Type B pancreatic cell (in vitro differentiated cells): ENCODE results near the gene SMR3B. TPM values are rescaled to one million over a fixed set of nuclear protein-coding genes. Genes with fewer than 3 reads are reported as not detected.

Experiments used
- DNase-seq: peaks from one replicate; pipeline ENCODE4 v3.0.0; 2021; ENCODE audit warnings: mixed read lengths; ENCODE audit not compliant: unreplicated experiment; ENCODE audit errors: extremely low spot score
- H3K27ac Mint-ChIP-seq: 2 replicates; pipeline ENCODE4 v1.8.0; 2021; ENCODE audit warnings: mild to moderate bottlenecking, mixed read lengths
- H3K27me3 Mint-ChIP-seq: 2 replicates; pipeline ENCODE4 v1.8.0; 2021; ENCODE audit warnings: mixed read lengths
- H3K36me3 Mint-ChIP-seq: 2 replicates; pipeline ENCODE4 v1.8.0; 2021; ENCODE audit warnings: mixed read lengths
- H3K4me1 Mint-ChIP-seq: one replicate; pipeline ENCODE4 v1.8.0; 2021; ENCODE audit warnings: mixed read lengths; ENCODE audit not compliant: unreplicated experiment
- H3K4me3 Mint-ChIP-seq: 2 replicates; pipeline ENCODE4 v1.8.0; 2021; ENCODE audit warnings: mild to moderate bottlenecking, mixed read lengths
- H3K9me3 Mint-ChIP-seq: 2 replicates; pipeline ENCODE4 v1.8.0; 2021; ENCODE audit warnings: mixed read lengths
- total RNA-seq: library from RNA; stranded (reverse); gene quantifications from 2 replicates; pipeline ENCODE4 v1.2.1, GENCODE V29; 2021; ENCODE audit warnings: low replicate concordance
- TF ChIP-seq, protein P1 (sequence below): fragments of 200-600 bp; sonication (generic); conservative IDR thresholded peaks from 2 replicates; pipeline ENCODE4 v1.5.0; 2021; ENCODE audit warnings: antibody characterized with exemption, mild to moderate bottlenecking

Gene SMR3B
- total RNA-seq, 1 donor from 2014 or later: not detected

DNA sequence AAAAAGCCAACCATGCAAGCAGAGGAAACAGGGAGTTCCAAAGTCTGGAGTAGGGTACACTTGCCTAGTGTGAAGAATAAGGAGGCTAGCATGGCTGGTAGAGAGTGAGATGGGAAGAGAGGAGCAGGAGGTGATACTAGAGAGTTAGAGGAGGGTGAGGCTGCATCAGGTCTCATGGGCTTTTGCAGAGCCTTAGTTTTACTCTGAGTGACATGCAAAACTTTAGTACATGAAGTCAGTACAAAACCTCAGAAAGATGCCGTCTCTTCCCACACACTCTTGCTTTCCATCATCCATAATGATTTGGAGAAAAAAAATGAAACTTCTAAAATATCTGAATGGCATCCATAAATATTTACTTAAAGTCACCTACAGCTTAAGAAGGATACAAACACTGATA lies 19.8 kb downstream of the SMR3B start:
- no peak overlapping the region for H3K27ac Mint-ChIP-seq
- no peaks in the 10 kb centered on the region for H3K4me1 Mint-ChIP-seq
- peaks cover under 1% of the 10 kb centered on the region for H3K27me3 Mint-ChIP-seq

DNA sequence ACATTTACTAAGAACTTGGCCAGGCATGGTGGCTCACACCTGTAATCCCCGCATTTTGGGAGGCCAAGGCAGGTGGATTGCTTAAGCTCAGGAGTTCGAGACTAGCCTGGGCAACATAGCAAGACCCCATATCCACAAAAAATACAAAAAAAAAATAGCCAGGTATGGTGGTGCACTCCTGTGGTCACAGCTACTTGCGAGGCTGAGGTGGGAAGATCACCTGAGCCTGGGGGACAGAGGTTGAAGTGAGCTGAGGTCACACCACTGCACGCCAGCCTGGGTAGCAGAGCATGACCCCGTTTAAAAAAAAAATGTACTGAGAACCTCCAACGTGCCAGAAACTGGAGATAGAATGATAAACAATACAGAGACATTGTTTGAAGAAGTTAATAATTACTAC lies 22.8 kb downstream of the SMR3B start:
- H3K9me3 Mint-ChIP-seq: no peaks in the 10 kb centered on the region
- no peaks in the 10 kb centered on the region for H3K4me1 Mint-ChIP-seq
- H3K27ac Mint-ChIP-seq: no peak overlapping the region
- H3K4me3 Mint-ChIP-seq: no peak overlapping the region
- no peak for DNase-seq
- TF ChIP-seq, protein P1, sequence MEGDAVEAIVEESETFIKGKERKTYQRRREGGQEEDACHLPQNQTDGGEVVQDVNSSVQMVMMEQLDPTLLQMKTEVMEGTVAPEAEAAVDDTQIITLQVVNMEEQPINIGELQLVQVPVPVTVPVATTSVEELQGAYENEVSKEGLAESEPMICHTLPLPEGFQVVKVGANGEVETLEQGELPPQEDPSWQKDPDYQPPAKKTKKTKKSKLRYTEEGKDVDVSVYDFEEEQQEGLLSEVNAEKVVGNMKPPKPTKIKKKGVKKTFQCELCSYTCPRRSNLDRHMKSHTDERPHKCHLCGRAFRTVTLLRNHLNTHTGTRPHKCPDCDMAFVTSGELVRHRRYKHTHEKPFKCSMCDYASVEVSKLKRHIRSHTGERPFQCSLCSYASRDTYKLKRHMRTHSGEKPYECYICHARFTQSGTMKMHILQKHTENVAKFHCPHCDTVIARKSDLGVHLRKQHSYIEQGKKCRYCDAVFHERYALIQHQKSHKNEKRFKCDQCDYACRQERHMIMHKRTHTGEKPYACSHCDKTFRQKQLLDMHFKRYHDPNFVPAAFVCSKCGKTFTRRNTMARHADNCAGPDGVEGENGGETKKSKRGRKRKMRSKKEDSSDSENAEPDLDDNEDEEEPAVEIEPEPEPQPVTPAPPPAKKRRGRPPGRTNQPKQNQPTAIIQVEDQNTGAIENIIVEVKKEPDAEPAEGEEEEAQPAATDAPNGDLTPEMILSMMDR: no peak
- H3K27me3 Mint-ChIP-seq: peaks cover 3% of the 10 kb centered on the region
- no peaks in the 10 kb centered on the region for H3K36me3 Mint-ChIP-seq

More for the DNA sequence above, 19.8 kb downstream of the SMR3B start:
- TF ChIP-seq, protein P1: no peak
- no peak for DNase-seq
- H3K9me3 Mint-ChIP-seq: no peaks in the 10 kb centered on the region
- H3K36me3 Mint-ChIP-seq: no peaks in the 10 kb centered on the region
- no peak overlapping the region for H3K4me3 Mint-ChIP-seq

DNA sequence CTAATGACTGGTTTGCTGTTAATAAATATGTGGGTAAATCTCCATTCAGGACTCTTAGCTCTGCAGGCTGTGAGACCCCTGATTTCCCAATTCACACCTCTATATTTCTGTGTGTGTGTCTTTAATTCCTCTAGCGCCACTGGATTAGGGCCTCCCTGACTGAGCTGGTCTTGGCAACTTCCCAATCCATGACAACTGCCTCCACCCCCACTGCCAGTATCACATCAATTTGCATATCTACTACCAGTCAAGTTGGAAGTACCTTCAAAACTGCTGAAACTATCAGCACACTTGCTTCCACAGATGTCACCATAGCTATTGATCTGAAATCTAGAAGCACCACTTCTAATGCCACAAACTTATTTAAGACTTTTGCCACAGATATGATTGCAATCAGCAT lies 42.4 kb downstream of the SMR3B start:
- no peak for DNase-seq
- TF ChIP-seq, protein P1: no peak
- no peak overlapping the region for H3K4me3 Mint-ChIP-seq
- no peaks in the 10 kb centered on the region for H3K36me3 Mint-ChIP-seq
- H3K9me3 Mint-ChIP-seq: peaks cover 9% of the 10 kb centered on the region
- no peak overlapping the region for H3K27ac Mint-ChIP-seq
- H3K27me3 Mint-ChIP-seq: no peaks in the 10 kb centered on the region
- H3K4me1 Mint-ChIP-seq: no peaks in the 10 kb centered on the region

DNA sequence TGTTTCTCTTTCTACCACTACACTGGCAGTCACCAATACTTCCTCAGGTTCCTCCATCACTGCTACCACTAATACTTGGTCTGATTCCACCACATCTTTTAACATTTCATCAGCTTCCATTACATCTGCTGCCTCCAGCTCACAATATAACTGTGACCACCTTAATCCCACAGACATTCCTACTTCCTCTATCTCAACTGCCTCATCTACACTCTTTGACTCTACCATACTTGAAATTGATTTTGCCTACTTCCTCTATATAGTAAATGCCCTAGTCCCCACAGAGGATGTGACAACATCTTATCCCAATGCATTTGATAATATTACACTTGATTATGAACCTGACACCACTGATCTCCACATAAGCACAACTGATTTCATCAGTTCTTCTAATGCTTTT lies 43.9 kb downstream of the SMR3B start:
- TF ChIP-seq, protein P1: no peak
- Mint-ChIP-seq H3K27ac (no peak overlapping the region), H3K27me3 (no peaks in the 10 kb centered on the region), H3K9me3 (peaks cover 9% of the 10 kb centered on the region), H3K4me3 (no peak overlapping the region), H3K4me1 (no peaks in the 10 kb centered on the region), H3K36me3 (no peaks in the 10 kb centered on the region)
- no peak for DNase-seq

- no peak for DNase-seq
- TF ChIP-seq, protein P1: no peak
- Mint-ChIP-seq H3K4me3 (no peak overlapping the region), H3K4me1 (no peaks in the 10 kb centered on the region), H3K9me3 (no peaks in the 10 kb centered on the region), H3K36me3 (no peaks in the 10 kb centered on the region), H3K27ac (no peak overlapping the region), H3K27me3 (no peaks in the 10 kb centered on the region)
Observed at GRCh38 chr4:70437197-70437596, 54.3 kb downstream of the SMR3B start.

Other genes starting within 250 kb of the SMR3B start
- gene PRR27, start 228.9 kb upstream of the SMR3B start, total RNA-seq: 0.17 TPM in 1 of 2 replicates, not detected in the other
- 0.90 and 4.6 TPM in 2 replicates for gene ODAM, start 187.4 kb upstream of the SMR3B start, total RNA-seq
- gene FDCSP, start 157.0 kb upstream of the SMR3B start, total RNA-seq: not detected in 2 replicates
- gene CSN3, start 140.5 kb upstream of the SMR3B start, total RNA-seq: not detected in 2 replicates
- gene CABS1, start 48.1 kb upstream of the SMR3B start, total RNA-seq: 0.19 TPM in 1 of 2 replicates, not detected in the other
- gene SMR3A, start 22.4 kb upstream of the SMR3B start, total RNA-seq: not detected in 2 replicates
- gene OPRPN, start 14.8 kb downstream of the SMR3B start, total RNA-seq: not detected in 2 replicates
- gene MUC7, start 89.1 kb downstream of the SMR3B start, total RNA-seq: not detected in 2 replicates
- not detected in 2 replicates for gene AMTN, start 135.4 kb downstream of the SMR3B start, total RNA-seq
- 0.36 and 0.94 TPM in 2 replicates for gene AMBN, start 209.1 kb downstream of the SMR3B start, total RNA-seq
- 0.17 and 0.41 TPM in 2 replicates for gene ENAM, start 245.6 kb downstream of the SMR3B start, total RNA-seq